Measurements from ENCODE around the gene CTXN1. TPM values are rescaled to one million over a fixed set of nuclear protein-coding genes. Genes with fewer than 3 reads are reported as not detected.
A peak's percentile ranks its signal among the peaks of the same experiment; 100 is the strongest.
"Not testable (repeated sequence)": the region's sequence is repeated elsewhere in the genome, so short reads cannot be mapped to it uniquely, and the experiment has no call there.

Gene CTXN1
- polyA plus RNA-seq, 1 of the 3 experiments (the other 2 are of a cell fraction), result 53.8 TPM

GRCh38 chr19:7894612-7895309, 31.2 kb downstream of the CTXN1 start (continued):
- no peak for TF ChIP-seq USF1 (IDR thresholded peaks at IDR 0.05; ENCODE audit: borderline replicate concordance, low read depth)
- TF ChIP-seq RXRA (IDR thresholded peaks at IDR 0.05; ENCODE audit: borderline replicate concordance, low read depth), result no peak

GRCh38 chr19:7893362-7894101, 32.4 kb downstream of the CTXN1 start:
- H2AFZ ChIP-seq (ENCODE audit: low read depth); H3K27ac ChIP-seq (ENCODE audit: low read depth in 2 of 2, low read length in 1 of 2); CTCF ChIA-PET; H3K9me2 ChIP-seq; H3K36me3 ChIP-seq (replicated peaks in 1 of 2; ENCODE audit: control insufficient read depth in 1 of 2, insufficient read depth in 2 of 2, low read length in 1 of 2); H3K9ac ChIP-seq; H3K4me3 ChIP-seq (ENCODE audit: low read depth in 2 of 2, low read length in 1 of 2); DNase-seq; H3K9me3 ChIP-seq; H4K20me1 ChIP-seq (ENCODE audit: insufficient read depth); H3K79me2 ChIP-seq (ENCODE audit: insufficient read depth); H3K4me2 ChIP-seq; H3F3A ChIP-seq (replicated peaks; ENCODE audit: insufficient read depth); H3K27me3 ChIP-seq (ENCODE audit: insufficient read depth); POLR2A ChIA-PET; H3K4me1 ChIP-seq (ENCODE audit: control insufficient read depth in 1 of 2, insufficient read depth in 2 of 2, low read depth in 1 of 2, low read length in 1 of 2): not testable (repeated sequence)
- peak; percentile 52; the same call in 1 of the 2 replicates for TF ChIP-seq FOSL2 (IDR thresholded peaks at IDR 0.05; ENCODE audit: borderline replicate concordance, low read depth)
- 63% methylated on average over 18 of the region's 18 CpGs for WGBS (ENCODE audit: low lambda C conversion rate)

- no peak for DNase-seq
- no peak overlapping the region for H3K4me2 ChIP-seq
- H3K9ac ChIP-seq, result no peak overlapping the region
- H3K4me1 ChIP-seq (ENCODE audit: control insufficient read depth in 1 of 2, insufficient read depth in 2 of 2, low read depth in 1 of 2, low read length in 1 of 2), result no peaks in the 10 kb centered on the region
- no peaks in the 10 kb centered on the region for H3K79me2 ChIP-seq (ENCODE audit: insufficient read depth)
- H4K20me1 ChIP-seq (ENCODE audit: insufficient read depth), result no peaks in the 10 kb centered on the region
- no peaks in the 10 kb centered on the region for H3K9me2 ChIP-seq
- ChIA-PET POLR2A (no interaction called here), CTCF (interaction anchor here (0.9 to 1.4 kb wide), 2 partner anchors 13 to 20 kb away, joined by 3 read pairs; no protein-coding TSS in a partner anchor)
- 82% methylated on average over 3 of the region's 8 CpGs for WGBS (ENCODE audit: low lambda C conversion rate)
- no peak overlapping the region for H3K4me3 ChIP-seq (ENCODE audit: low read depth in 2 of 2, low read length in 1 of 2)
- no peak for TF ChIP-seq CHD2 (IDR thresholded peaks at IDR 0.05; ENCODE audit: low read length, partially characterized antibody)
- no peak for TF ChIP-seq REST (IDR thresholded peaks at IDR 0.05; ENCODE audit: low read depth, low read length)
- no peak for TF ChIP-seq TEAD4 (IDR thresholded peaks at IDR 0.05; ENCODE audit: borderline replicate concordance, insufficient read depth)
- no peak for TF ChIP-seq ZBTB33 (IDR thresholded peaks at IDR 0.05; ENCODE audit: borderline replicate concordance, low read depth)
- TF ChIP-seq NRF1 (IDR thresholded peaks at IDR 0.05; ENCODE audit: low read depth, low read length), result no peak
- no peak for TF ChIP-seq EZH2phosphoT487 (IDR thresholded peaks at IDR 0.05; ENCODE audit: borderline replicate concordance, low read depth)
- no peak for TF ChIP-seq USF2 (IDR thresholded peaks at IDR 0.05; ENCODE audit: borderline replicate concordance, low read depth, low read length)
- H3F3A ChIP-seq (replicated peaks; ENCODE audit: insufficient read depth), result no peaks in the 10 kb centered on the region
- no peak overlapping the region for H2AFZ ChIP-seq (ENCODE audit: low read depth)
- H3K9me3 ChIP-seq, result no peaks in the 10 kb centered on the region
- no peaks in the 10 kb centered on the region; the same call in 1 of the 2 replicates for H3K27me3 ChIP-seq (ENCODE audit: insufficient read depth)
- no peaks in the 10 kb centered on the region for H3K36me3 ChIP-seq (replicated peaks in 1 of 2; ENCODE audit: control insufficient read depth in 1 of 2, insufficient read depth in 2 of 2, low read length in 1 of 2)
- H3K27ac ChIP-seq (ENCODE audit: low read depth in 2 of 2, low read length in 1 of 2), result no peak overlapping the region
Observed at GRCh38 chr19:7888826-7889217, 37.1 kb downstream of the CTXN1 start.

Data from SK-N-SH (cell line).